Neural progenitor cell (in vitro differentiated cells): Measurements from ENCODE around the gene NCK1. TPM values are rescaled to one million over a fixed set of nuclear protein-coding genes. Genes with fewer than 3 reads are reported as not detected.

ENCODE experiments used
- DNase-seq: peaks from one replicate; pipeline ENCODE4 v3.0.0-alpha.2; 2016; ENCODE audit warnings: low spot score
- H2AFZ ChIP-seq: fragments of 200-600 bp; sonication (generic); replicated peaks from 2 replicates; pipeline ENCODE4 v1.6.1; 2016; ENCODE audit warnings: antibody characterized with exemption
- H3F3A ChIP-seq: fragments of 200-600 bp; sonication (generic); 2 replicates; pipeline ENCODE4 v1.6.1; 2016; ENCODE audit warnings: antibody characterized with exemption, low read depth
- H3K27ac ChIP-seq: fragments of 200-600 bp; sonication (generic); 2 replicates; pipeline ENCODE4 v1.5.1; 2016; ENCODE audit warnings: mild to moderate bottlenecking
- H3K27me3 ChIP-seq: fragments of 200-600 bp; sonication (generic); 2 replicates; pipeline ENCODE4 v1.6.1; 2016; ENCODE audit warnings: mild to moderate bottlenecking, moderate library complexity
- H3K36me3 ChIP-seq: fragments of 200-600 bp; sonication (generic); 2 replicates; pipeline ENCODE4 v1.5.1; 2016
- H3K4me1 ChIP-seq: fragments of 200-600 bp; sonication (generic); 2 replicates; pipeline ENCODE4 v1.6.1; 2016; ENCODE audit warnings: mixed run types
- H3K4me2 ChIP-seq: fragments of 200-600 bp; sonication (generic); 2 replicates; pipeline ENCODE4 v1.6.1; 2016
- H3K4me3 ChIP-seq: fragments of 200-600 bp; sonication (generic); 2 replicates; pipeline ENCODE4 v1.5.1; 2016
- H3K79me2 ChIP-seq: fragments of 200-600 bp; sonication (generic); 2 replicates; pipeline ENCODE4 v1.6.1; 2016; ENCODE audit warnings: low read depth
- H3K9ac ChIP-seq: fragments of 200-600 bp; sonication (generic); 2 replicates; pipeline ENCODE4 v1.6.1; 2016
- H3K9me3 ChIP-seq: fragments of 200-600 bp; sonication (generic); 2 replicates; pipeline ENCODE4 v1.5.1; 2016; ENCODE audit warnings: low read depth
- H4K20me1 ChIP-seq: fragments of 200-600 bp; sonication (generic); 2 replicates; pipeline ENCODE4 v1.6.1; 2016; ENCODE audit warnings: low read depth
- H3K27ac Mint-ChIP-seq: 3 replicates; pipeline ENCODE4 v1.8.0; 2021; ENCODE audit warnings: mixed read lengths
- H3K27me3 Mint-ChIP-seq: 2 replicates; pipeline ENCODE4 v1.8.0; 2022; ENCODE audit warnings: low read depth, mild to moderate bottlenecking, inconsistent platforms, moderate library complexity, mixed read lengths; ENCODE audit not compliant: insufficient read depth
- H3K36me3 Mint-ChIP-seq: 3 replicates; pipeline ENCODE4 v1.8.0; 2021; ENCODE audit warnings: mixed read lengths
- H3K4me1 Mint-ChIP-seq: 3 replicates; pipeline ENCODE4 v1.8.0; 2021; ENCODE audit warnings: mixed read lengths
- H3K4me3 Mint-ChIP-seq: 3 replicates; pipeline ENCODE4 v1.8.0; 2021; ENCODE audit warnings: mild to moderate bottlenecking, moderate library complexity, mixed read lengths
- H3K9me3 Mint-ChIP-seq: 3 replicates; pipeline ENCODE4 v1.8.0; 2020; ENCODE audit warnings: mixed read lengths
- EZH2 ChIP-seq: fragments of 200-600 bp; sonication (generic); IDR thresholded peaks from 2 replicates; pipeline ENCODE4 v1.6.1; 2017; ENCODE audit warnings: antibody characterized with exemption, mild to moderate bottlenecking, moderate library complexity
- EZH2phosphoT487 ChIP-seq: fragments of 200-600 bp; sonication (generic); IDR thresholded peaks from 2 replicates; pipeline ENCODE4 v1.6.1; 2017; ENCODE audit warnings: antibody characterized with exemption
- total RNA-seq: library from RNA; depleted of rRNA; stranded (reverse); fragments of >200 nt; gene quantifications from 2 replicates; pipeline ENCODE4 v1.2.3, GENCODE V29; 2015; ENCODE audit warnings: low replicate concordance
- TF ChIP-seq, protein P1 (sequence below): fragments of 200-600 bp; sonication (generic); IDR thresholded peaks from 2 replicates; pipeline ENCODE4 v1.5.1; 2017; ENCODE audit warnings: antibody characterized with exemption, mild to moderate bottlenecking

NCK1 gene
- total RNA-seq, 1 donor from 2014 or later, result 46.5 TPM

DNA sequence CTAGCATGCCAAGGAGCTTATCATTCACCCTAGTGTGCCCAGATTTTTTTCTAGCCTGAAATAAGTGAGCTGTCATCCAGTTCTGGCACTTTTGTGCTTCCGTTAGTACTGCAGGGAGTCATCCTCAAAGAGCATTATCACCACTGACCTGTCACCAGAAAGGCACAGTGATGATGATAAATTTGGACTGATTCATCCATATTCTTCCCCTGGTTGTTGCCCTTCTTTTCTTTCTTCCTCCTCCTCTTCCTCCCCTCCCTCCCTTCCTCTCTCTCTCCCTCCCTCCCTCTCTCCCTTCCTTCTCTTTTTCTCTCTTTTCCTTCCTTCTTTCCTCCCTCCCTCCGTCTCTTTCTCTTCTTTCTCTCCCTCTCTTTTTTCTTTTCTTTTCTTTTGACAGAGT, 21.8 kb upstream of the NCK1 start:
- H3K79me2 ChIP-seq, result no peaks in the 10 kb centered on the region
- no peak for DNase-seq
- no peaks in the 10 kb centered on the region for H3K4me1 ChIP-seq
- Mint-ChIP-seq H3K27ac (no peak overlapping the region), H3K4me3 (no peak overlapping the region), H3K27me3 (peaks cover 7% of the 10 kb centered on the region), H3K4me1 (peaks cover 18% of the 10 kb centered on the region), H3K9me3 (peaks cover 12% of the 10 kb centered on the region), H3K36me3 (peaks cover 21% of the 10 kb centered on the region)
- H3K36me3 ChIP-seq, result no peaks in the 10 kb centered on the region
- H3K4me3 ChIP-seq, result no peak overlapping the region
- H2AFZ ChIP-seq, result no peak overlapping the region
- H3K4me2 ChIP-seq, result no peak overlapping the region
- no peaks in the 10 kb centered on the region for H3K9me3 ChIP-seq
- TF ChIP-seq EZH2, result no peak
- H3K27me3 ChIP-seq, result no peaks in the 10 kb centered on the region
- H3F3A ChIP-seq, result no peaks in the 10 kb centered on the region
- no peak overlapping the region for H3K27ac ChIP-seq
- H4K20me1 ChIP-seq, result no peaks in the 10 kb centered on the region
- no peak overlapping the region for H3K9ac ChIP-seq

DNA sequence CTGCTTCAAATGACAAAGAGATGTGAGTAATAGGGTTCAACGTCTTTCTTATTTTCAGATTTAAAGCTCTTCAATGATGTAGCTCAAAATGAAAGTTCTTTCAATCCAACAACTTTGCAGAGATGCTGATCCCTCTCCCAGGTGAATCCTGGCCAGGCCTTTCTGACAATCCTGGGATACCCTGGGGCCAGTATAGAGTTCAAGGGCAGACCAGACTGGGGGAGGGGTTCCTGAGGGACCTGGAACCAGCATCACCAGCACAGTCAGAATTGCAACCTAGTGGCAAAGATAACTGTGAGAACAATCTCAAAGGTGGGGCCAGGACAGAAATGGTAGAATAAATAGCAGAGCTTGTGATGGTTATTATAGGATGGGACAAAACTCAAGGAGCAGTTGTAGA, 19.7 kb upstream of the NCK1 start:
- peaks cover 34% of the 10 kb centered on the region for H3K36me3 Mint-ChIP-seq
- no peaks in the 10 kb centered on the region for H3F3A ChIP-seq
- H4K20me1 ChIP-seq, result no peaks in the 10 kb centered on the region
- peaks cover 15% of the 10 kb centered on the region for H3K9me3 Mint-ChIP-seq
- no peaks in the 10 kb centered on the region for H3K79me2 ChIP-seq
- TF ChIP-seq EZH2phosphoT487, result no peak
- no peaks in the 10 kb centered on the region for H3K9me3 ChIP-seq
- no peaks in the 10 kb centered on the region for H3K27me3 ChIP-seq
- H3K4me1 Mint-ChIP-seq, result peaks cover 18% of the 10 kb centered on the region
- peaks cover 7% of the 10 kb centered on the region for H3K27me3 Mint-ChIP-seq
- H3K4me1 ChIP-seq, result no peaks in the 10 kb centered on the region
- H3K36me3 ChIP-seq, result no peaks in the 10 kb centered on the region
- H3K27ac ChIP-seq, result no peak overlapping the region
- DNase-seq, result no peak
- no peak overlapping the region for H3K4me3 ChIP-seq
- no peak overlapping the region for H2AFZ ChIP-seq
- H3K4me2 ChIP-seq, result no peak overlapping the region
- no peak overlapping the region for H3K27ac Mint-ChIP-seq
- H3K4me3 Mint-ChIP-seq, result no peak overlapping the region
- H3K9ac ChIP-seq, result no peak overlapping the region

DNA sequence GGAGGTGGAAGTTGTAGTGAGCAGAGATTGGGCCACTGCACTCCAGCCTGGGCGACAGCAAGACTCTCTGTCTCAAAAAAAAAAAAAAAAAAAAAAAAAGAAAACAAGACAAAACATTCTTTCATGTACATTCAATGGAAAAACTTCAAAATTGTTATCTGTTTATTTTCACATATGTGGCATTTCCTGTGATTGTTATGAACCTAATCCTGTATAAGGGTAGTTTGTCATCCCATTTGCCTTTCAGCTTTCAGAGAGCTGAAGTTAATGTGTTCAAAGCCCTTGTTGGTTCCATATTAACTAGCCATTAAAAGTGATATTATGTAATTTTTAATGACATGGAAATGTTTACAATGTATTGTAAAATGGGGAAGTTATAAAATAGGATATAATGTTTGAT, 17.3 kb upstream of the NCK1 start:
- Mint-ChIP-seq H3K4me3 (no peak overlapping the region), H3K27me3 (peaks cover 7% of the 10 kb centered on the region), H3K9me3 (peaks cover 18% of the 10 kb centered on the region), H3K27ac (no peak overlapping the region), H3K36me3 (peaks cover 37% of the 10 kb centered on the region), H3K4me1 (peaks cover 2% of the 10 kb centered on the region)
- no peak overlapping the region for H2AFZ ChIP-seq
- H3K9me3 ChIP-seq, result no peaks in the 10 kb centered on the region
- H3K9ac ChIP-seq, result no peak overlapping the region
- no peak overlapping the region for H3K4me3 ChIP-seq
- no peaks in the 10 kb centered on the region for H3F3A ChIP-seq
- H3K79me2 ChIP-seq, result peaks cover 6% of the 10 kb centered on the region
- no peaks in the 10 kb centered on the region for H3K36me3 ChIP-seq
- no peak for TF ChIP-seq EZH2phosphoT487
- TF ChIP-seq, protein P1, sequence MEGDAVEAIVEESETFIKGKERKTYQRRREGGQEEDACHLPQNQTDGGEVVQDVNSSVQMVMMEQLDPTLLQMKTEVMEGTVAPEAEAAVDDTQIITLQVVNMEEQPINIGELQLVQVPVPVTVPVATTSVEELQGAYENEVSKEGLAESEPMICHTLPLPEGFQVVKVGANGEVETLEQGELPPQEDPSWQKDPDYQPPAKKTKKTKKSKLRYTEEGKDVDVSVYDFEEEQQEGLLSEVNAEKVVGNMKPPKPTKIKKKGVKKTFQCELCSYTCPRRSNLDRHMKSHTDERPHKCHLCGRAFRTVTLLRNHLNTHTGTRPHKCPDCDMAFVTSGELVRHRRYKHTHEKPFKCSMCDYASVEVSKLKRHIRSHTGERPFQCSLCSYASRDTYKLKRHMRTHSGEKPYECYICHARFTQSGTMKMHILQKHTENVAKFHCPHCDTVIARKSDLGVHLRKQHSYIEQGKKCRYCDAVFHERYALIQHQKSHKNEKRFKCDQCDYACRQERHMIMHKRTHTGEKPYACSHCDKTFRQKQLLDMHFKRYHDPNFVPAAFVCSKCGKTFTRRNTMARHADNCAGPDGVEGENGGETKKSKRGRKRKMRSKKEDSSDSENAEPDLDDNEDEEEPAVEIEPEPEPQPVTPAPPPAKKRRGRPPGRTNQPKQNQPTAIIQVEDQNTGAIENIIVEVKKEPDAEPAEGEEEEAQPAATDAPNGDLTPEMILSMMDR, result no peak
- TF ChIP-seq EZH2, result no peak
- H4K20me1 ChIP-seq, result no peaks in the 10 kb centered on the region
- no peak overlapping the region for H3K4me2 ChIP-seq
- no peak for DNase-seq
- H3K27ac ChIP-seq, result no peak overlapping the region
- H3K27me3 ChIP-seq, result no peaks in the 10 kb centered on the region
- no peaks in the 10 kb centered on the region for H3K4me1 ChIP-seq

DNA sequence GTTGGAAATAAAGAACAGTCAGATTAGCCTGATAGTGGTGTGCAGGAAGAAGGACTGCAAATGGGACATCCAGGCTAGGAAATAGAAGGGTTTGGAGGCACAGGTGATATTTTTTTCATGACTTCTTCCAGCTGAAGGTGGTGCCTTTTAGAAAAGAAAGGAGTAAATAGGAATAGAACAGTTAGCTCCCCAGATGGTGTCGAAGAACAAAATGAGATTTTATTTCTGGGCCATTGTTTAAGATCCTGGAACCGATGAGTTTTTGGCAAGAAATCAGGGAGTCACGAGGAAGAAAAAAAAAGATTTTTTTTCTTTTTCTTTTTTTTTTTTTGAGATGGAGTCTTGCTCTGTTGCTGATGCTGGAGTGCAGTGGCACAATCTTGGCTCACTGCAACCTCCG, 9.8 kb upstream of the NCK1 start:
- Mint-ChIP-seq H3K27ac (no peak overlapping the region), H3K4me3 (no peak overlapping the region), H3K4me1 (no peaks in the 10 kb centered on the region), H3K9me3 (peaks cover 34% of the 10 kb centered on the region), H3K36me3 (peaks cover 66% of the 10 kb centered on the region), H3K27me3 (peaks cover 2% of the 10 kb centered on the region)
- TF ChIP-seq, protein P1, result no peak
- H3K9me3 ChIP-seq, result no peaks in the 10 kb centered on the region
- H4K20me1 ChIP-seq, result no peaks in the 10 kb centered on the region
- no peak overlapping the region for H3K27ac ChIP-seq
- H3K4me2 ChIP-seq, result no peak overlapping the region
- H3K9ac ChIP-seq, result no peak overlapping the region
- no peak for DNase-seq
- no peaks in the 10 kb centered on the region for H3K4me1 ChIP-seq
- H3K79me2 ChIP-seq, result peaks cover 39% of the 10 kb centered on the region
- H3K27me3 ChIP-seq, result no peaks in the 10 kb centered on the region
- H3F3A ChIP-seq, result no peaks in the 10 kb centered on the region
- H3K4me3 ChIP-seq, result no peak overlapping the region
- no peak overlapping the region for H2AFZ ChIP-seq
- peaks cover 5% of the 10 kb centered on the region for H3K36me3 ChIP-seq
